NCI-H446 treated with DMSO at 0.1 percent for 48 hours (cell line): Measurements from ENCODE around the gene ARPP21.
A peak's percentile ranks its signal among the peaks of the same experiment; 100 is the strongest.

Experiments used
- DNase-seq: peaks from one replicate; lab custom pipeline; 2025; lab: John Stamatoyannopoulos, UW

The ARPP21 gene

GRCh38 chr3:35675621-35676020 is 36.3 kb downstream of the ARPP21 start:
- no peak for DNase-seq

- peak; percentile 66 for DNase-seq
These were observed 38.5 kb downstream of the ARPP21 start for GRCh38 chr3:35677797-35678196.

- peak; percentile 30 for DNase-seq
These were observed 39.4 kb downstream of the ARPP21 start for GRCh38 chr3:35678643-35679161.

- DNase-seq: peak; percentile 21
These were observed 40.2 kb downstream of the ARPP21 start for GRCh38 chr3:35679409-35680080.

GRCh38 chr3:35680866-35681650 is 41.7 kb downstream of the ARPP21 start:
- DNase-seq: no peak

- no peak for DNase-seq
These were observed 45.8 kb downstream of the ARPP21 start for GRCh38 chr3:35685153-35685552.

GRCh38 chr3:35688826-35689225 is 49.5 kb downstream of the ARPP21 start:
- no peak for DNase-seq

- DNase-seq: no peak
These were observed 50.9 kb downstream of the ARPP21 start for GRCh38 chr3:35690271-35690670.

- DNase-seq: no peak
These were observed 66.6 kb downstream of the ARPP21 start for GRCh38 chr3:35705904-35706303.

GRCh38 chr3:35707904-35708303 is 68.6 kb downstream of the ARPP21 start:
- no peak for DNase-seq

GRCh38 chr3:35708394-35709271 is 69.3 kb downstream of the ARPP21 start:
- no peak for DNase-seq

- no peak for DNase-seq
These were observed 70.4 kb downstream of the ARPP21 start for GRCh38 chr3:35709691-35710090.

- no peak for DNase-seq
These were observed 71.2 kb downstream of the ARPP21 start for GRCh38 chr3:35710554-35710953.

GRCh38 chr3:35718921-35719320 is 79.6 kb downstream of the ARPP21 start:
- DNase-seq: no peak

GRCh38 chr3:35721628-35722027 is 82.3 kb downstream of the ARPP21 start:
- DNase-seq: no peak

- DNase-seq: no peak
These were observed 83.6 kb downstream of the ARPP21 start for GRCh38 chr3:35722902-35723301.

- no peak for DNase-seq
These were observed 84.3 kb downstream of the ARPP21 start for GRCh38 chr3:35723480-35724097.

- no peak for DNase-seq
These were observed 84.8 kb downstream of the ARPP21 start for GRCh38 chr3:35724106-35724505.

GRCh38 chr3:35727179-35727578 is 87.9 kb downstream of the ARPP21 start:
- no peak for DNase-seq

GRCh38 chr3:35733341-35733740 is 94.0 kb downstream of the ARPP21 start:
- DNase-seq: peak; percentile 71

- no peak for DNase-seq
These were observed 94.5 kb downstream of the ARPP21 start for GRCh38 chr3:35733864-35734263.

GRCh38 chr3:35737080-35737479 is 97.8 kb downstream of the ARPP21 start:
- no peak for DNase-seq
